Breast epithelium (tissue), 4 donors: Measurements from ENCODE around the gene MAGEB1. TPM values are rescaled to one million over a fixed set of nuclear protein-coding genes. Genes with fewer than 3 reads are reported as not detected.

Experiments
- DNase-seq, 2 donors: peaks; one replicate each; pipeline ENCODE4 v3.0.0-alpha.2; 2019; ENCODE audit warnings: low spot score in 2 of 2
- H3K27ac ChIP-seq, 2 donors: fragments of 200-600 bp; sonication (generic) in 1 of 2; one replicate each; pipeline ENCODE4 v1.5.1; 2016 to 2019; ENCODE audit warnings: mild to moderate bottlenecking in 1 of 2
- H3K27me3 ChIP-seq, 2 donors: fragments of 200-600 bp; sonication (generic) in 1 of 2; one replicate each; pipeline versions ENCODE4 v1.5.1 to v1.6.0; 2017 to 2019; ENCODE audit warnings: control low read depth in 1 of 2, mild to moderate bottlenecking in 1 of 2
- H3K36me3 ChIP-seq: fragments of 200-600 bp; one replicate; pipeline ENCODE4 v1.5.1; 2019
- H3K4me1 ChIP-seq, 2 donors: fragments of 200-600 bp; sonication (generic); one replicate each; pipeline ENCODE4 v1.5.1; 2016 to 2019; ENCODE audit warnings: control low read depth in 1 of 2
- H3K4me3 ChIP-seq, 3 donors: fragments of 200-600 bp; sonication (generic); 1 replicate in 2 of 3; 2 replicates in 1 of 3; pipeline ENCODE4 v1.5.1; 2016 to 2019; ENCODE audit warnings: mild to moderate bottlenecking in 3 of 3, moderate library complexity in 2 of 3
- H3K9me3 ChIP-seq, 2 donors: fragments of 200-600 bp; sonication (generic) in 1 of 2; one replicate each; pipeline ENCODE4 v1.5.1; 2016 to 2019; ENCODE audit warnings: control low read depth in 1 of 2
- CTCF ChIP-seq, 3 donors: fragments of 450-650 bp; IDR thresholded peaks; one replicate each; pipeline ENCODE4 v1.5.1; 2016 to 2017; ENCODE audit warnings: antibody characterized with exemption in 3 of 3, mild to moderate bottlenecking in 3 of 3, moderate library complexity in 3 of 3
- POLR2A ChIP-seq: fragments of 450-650 bp; IDR thresholded peaks from one replicate; pipeline ENCODE4 v1.6.1; 2016; ENCODE audit warnings: antibody characterized with exemption, mild to moderate bottlenecking, moderate library complexity
- POLR2AphosphoS5 ChIP-seq, 3 donors: sonication (generic); formaldehyde crosslinking; IDR thresholded peaks; one replicate each; pipeline ENCODE4 v1.6.1; 2017; ENCODE audit warnings: antibody characterized with exemption in 3 of 3
- intact Hi-C: fragments of 100-400 bp; cut with DNase I; formaldehyde crosslinking; loops from one replicate; pipeline ENCODE4 v1.15.1; 2023; ENCODE audit warnings: low total_unique reads
- total RNA-seq, 3 donors: library from RNA; depleted of rRNA; stranded (reverse); fragments of >200 nt; gene quantifications; one replicate each; pipeline ENCODE4 v1.1.0, GENCODE V29; 2016

The MAGEB1 gene
- total RNA-seq, 3 donors from 2014 or later: not detected

DNA sequence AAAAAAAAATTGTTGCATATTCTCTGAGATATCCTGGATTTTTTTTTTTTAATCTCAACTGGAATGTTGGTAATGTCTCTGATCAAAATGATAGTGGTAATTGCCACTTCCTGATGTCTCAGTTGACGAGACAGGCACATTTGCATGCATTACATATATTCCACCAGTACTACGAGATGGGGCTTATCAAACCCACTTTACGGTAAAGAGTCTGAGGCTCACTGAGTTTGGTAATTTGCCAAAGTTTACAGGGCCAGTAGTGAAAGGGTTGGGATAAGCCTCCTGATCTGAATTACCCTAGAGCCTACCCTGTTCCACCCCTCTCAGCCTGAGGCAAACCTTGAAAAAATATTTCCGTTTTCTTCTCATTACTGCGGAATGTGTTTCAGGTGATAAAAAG, 26.3 kb upstream of the MAGEB1 start:
- no peaks in the 10 kb centered on the region for H3K36me3 ChIP-seq
- no peak overlapping the region for H3K4me3 ChIP-seq
- no peaks in the 10 kb centered on the region for H3K4me1 ChIP-seq
- H3K9me3 ChIP-seq: no peaks in the 10 kb centered on the region
- peaks cover 0 to 4% of the 10 kb centered on the region in 2 donors for H3K27me3 ChIP-seq
- no peak for TF ChIP-seq CTCF (IDR thresholded peaks at IDR 0.05)
- TF ChIP-seq POLR2AphosphoS5 (IDR thresholded peaks at IDR 0.05): no peak
- no peak for TF ChIP-seq POLR2A
- DNase-seq: no peak
- intact Hi-C loops: no loop called here
- H3K27ac ChIP-seq: no peak overlapping the region

DNA sequence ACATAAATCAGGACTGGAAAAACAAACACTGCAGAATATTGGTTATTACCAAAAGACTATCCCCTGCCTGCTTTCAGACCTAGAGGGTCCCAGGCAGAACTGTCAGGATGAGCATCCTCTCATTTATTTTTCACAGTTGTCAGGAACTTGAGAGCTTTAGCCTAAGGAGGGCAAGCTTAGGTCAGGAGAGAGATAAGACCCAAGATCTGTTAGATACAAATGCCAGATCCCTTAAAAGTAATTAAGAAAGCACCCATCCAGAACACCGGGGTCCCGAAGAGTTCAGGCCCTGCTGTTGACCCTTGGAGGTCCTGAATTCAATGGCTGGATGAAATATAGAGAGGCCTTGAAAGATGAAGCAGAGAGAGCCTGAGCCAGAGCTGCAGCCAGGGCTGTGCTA, 22.4 kb upstream of the MAGEB1 start:
- intact Hi-C loops: no loop called here
- H3K4me1 ChIP-seq: no peaks in the 10 kb centered on the region
- H3K4me3 ChIP-seq: no peak overlapping the region
- DNase-seq: no peak
- H3K27ac ChIP-seq: no peak overlapping the region
- H3K9me3 ChIP-seq: no peaks in the 10 kb centered on the region
- H3K27me3 ChIP-seq: peaks cover 0 to 9% of the 10 kb centered on the region in 2 donors
- no peaks in the 10 kb centered on the region for H3K36me3 ChIP-seq
- TF ChIP-seq POLR2AphosphoS5 (IDR thresholded peaks at IDR 0.05) (no peak), POLR2A (no peak), CTCF (IDR thresholded peaks at IDR 0.05) (no peak)

GRCh38 chrX:30228526-30228925, 18.4 kb upstream of the MAGEB1 start:
- Histone ChIP-seq H3K9me3 (no peaks in the 10 kb centered on the region), H3K27ac (no peak overlapping the region), H3K36me3 (no peaks in the 10 kb centered on the region), H3K27me3 (peaks cover 0 to 4% of the 10 kb centered on the region in 2 donors), H3K4me1 (no peaks in the 10 kb centered on the region), H3K4me3 (no peak overlapping the region)
- no peak for TF ChIP-seq POLR2A
- no peak for TF ChIP-seq CTCF (IDR thresholded peaks at IDR 0.05)
- no peak for TF ChIP-seq POLR2AphosphoS5 (IDR thresholded peaks at IDR 0.05)
- intact Hi-C loops: loop anchor here (5.0 kb wide), 1 partner anchor 91 kb away; no protein-coding TSS in a partner anchor
- DNase-seq: no peak

DNA sequence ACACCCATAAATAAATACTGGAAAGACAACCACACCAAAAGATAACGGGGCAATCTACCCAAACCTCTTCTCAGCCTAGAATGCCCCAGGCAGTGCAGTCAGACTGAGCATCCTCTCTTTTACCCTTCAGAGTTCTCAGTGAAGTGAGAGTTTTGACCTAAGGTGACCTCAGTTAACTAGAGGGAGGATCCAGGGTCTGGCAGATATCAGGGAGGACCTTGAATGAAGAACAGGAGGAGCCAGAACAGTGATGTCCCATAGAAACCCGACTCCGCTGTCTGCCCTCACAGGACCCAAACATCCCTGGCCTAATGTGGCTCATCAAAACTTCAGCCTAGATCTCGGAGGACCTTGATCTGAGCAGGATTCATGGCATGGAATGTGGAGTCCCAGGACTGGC, 16.6 kb upstream of the MAGEB1 start, which contains the start of gene MAGEB3:
Gene MAGEB3, plus strand, starts transcription at position 263 of the 400 bp plus-strand sequence. CDS start 5,268 bp downstream, outside the sequence.
- H3K4me3 ChIP-seq: no peak within 1 kb of the TSS
- DNase-seq: no peak
- H3K9me3 ChIP-seq: no peaks in the 10 kb centered on the region
- peaks cover 0 to 16% of the 10 kb centered on the region in 2 donors for H3K27me3 ChIP-seq
- intact Hi-C loops: no loop called here
- H3K27ac ChIP-seq: no peak within 1 kb of the TSS
- no peak for TF ChIP-seq POLR2AphosphoS5 (IDR thresholded peaks at IDR 0.05)
- no peak for TF ChIP-seq POLR2A
- TF ChIP-seq CTCF (IDR thresholded peaks at IDR 0.05): no peak
- H3K4me1 ChIP-seq: no peaks in the 10 kb centered on the region
- H3K36me3 ChIP-seq: no peaks in the 10 kb centered on the region

- Histone ChIP-seq H3K27ac (no peak within 1 kb of the TSS), H3K36me3 (no peaks in the 10 kb centered on the region), H3K4me1 (no peaks in the 10 kb centered on the region), H3K27me3 (peaks cover 0 to 14% of the 10 kb centered on the region in 2 donors), H3K4me3 (no peak within 1 kb of the TSS), H3K9me3 (no peaks in the 10 kb centered on the region)
- intact Hi-C loops: no loop called here
- DNase-seq: no peak
- TF ChIP-seq POLR2AphosphoS5 (IDR thresholded peaks at IDR 0.05): no peak
- TF ChIP-seq POLR2A: no peak
- TF ChIP-seq CTCF (IDR thresholded peaks at IDR 0.05): no peak
These were observed 5.1 kb upstream of the MAGEB1 start, which contains the start of gene MAGEB4 for GRCh38 chrX:30241724-30242415. Gene MAGEB4, plus strand, starts transcription at chrX:30242000. Its CDS starts 136 bp downstream, at chrX:30242136.
